NCI-H2171 treated with DMSO at 0.1 percent for 48 hours (cell line): Measurements from ENCODE around the gene TAL1.
"Not testable (repeated sequence)": the region's sequence is repeated elsewhere in the genome, so short reads cannot be mapped to it uniquely, and the experiment has no call there.

Experiments used
- DNase-seq: peaks from one replicate; lab custom pipeline; 2025; lab: John Stamatoyannopoulos, UW

Gene TAL1

GRCh38 chr1:47212636-47213229 lies 19.3 kb downstream of the TAL1 start:
- DNase-seq, result no peak

GRCh38 chr1:47211796-47212269 lies 20.2 kb downstream of the TAL1 start:
- no peak for DNase-seq

- no peak for DNase-seq
Observed at GRCh38 chr1:47210666-47211065, 21.4 kb downstream of the TAL1 start.

GRCh38 chr1:47209725-47210325 lies 22.2 kb downstream of the TAL1 start:
- DNase-seq, result no peak

- DNase-seq, result no peak
Observed at GRCh38 chr1:47209091-47209490, 22.9 kb downstream of the TAL1 start.

GRCh38 chr1:47208374-47208850 lies 23.6 kb downstream of the TAL1 start:
- DNase-seq, result no peak

GRCh38 chr1:47207803-47208373 lies 24.1 kb downstream of the TAL1 start:
- no peak for DNase-seq

- no peak for DNase-seq
Observed at GRCh38 chr1:47205918-47206317, 26.1 kb downstream of the TAL1 start.

GRCh38 chr1:47203504-47203903 lies 28.5 kb downstream of the TAL1 start:
- DNase-seq, result not testable (repeated sequence)

- no peak for DNase-seq
Observed at GRCh38 chr1:47201179-47201578, 30.8 kb downstream of the TAL1 start.

GRCh38 chr1:47198214-47198613 lies 33.8 kb downstream of the TAL1 start:
- DNase-seq, result no peak

- no peak for DNase-seq
Observed at GRCh38 chr1:47196622-47197021, 35.4 kb downstream of the TAL1 start.

- DNase-seq, result not testable (repeated sequence)
Observed at GRCh38 chr1:47195981-47196380, 36.0 kb downstream of the TAL1 start.

GRCh38 chr1:47194311-47194710 lies 37.7 kb downstream of the TAL1 start:
- DNase-seq, result no peak

- DNase-seq, result not testable (repeated sequence)
Observed at GRCh38 chr1:47193496-47193895, 38.5 kb downstream of the TAL1 start.

- DNase-seq, result peak; percentile 60
Observed at GRCh38 chr1:47192458-47193384, 39.3 kb downstream of the TAL1 start.

- no peak for DNase-seq
Observed at GRCh38 chr1:47191940-47192457, 40.0 kb downstream of the TAL1 start.

- DNase-seq, result no peak
Observed at GRCh38 chr1:47190857-47191256, 41.2 kb downstream of the TAL1 start.

- no peak for DNase-seq
Observed at GRCh38 chr1:47190509-47190855, 41.5 kb downstream of the TAL1 start.

GRCh38 chr1:47189844-47190508 lies 42.0 kb downstream of the TAL1 start, which contains the start of gene PDZK1IP1:
TSS of gene PDZK1IP1 (minus strand) at chr1:47190036. CDS start at chr1:47189932, 104 bp downstream.
- DNase-seq, result no peak
